Pancreas (tissue), 10 donors: Measurements from ENCODE around the gene SEC31A. TPM values are rescaled to one million over a fixed set of nuclear protein-coding genes. Genes with fewer than 3 reads are reported as not detected.

Experiments
- ATAC-seq, 4 donors: fragments of 200-7000 bp; cut with Tn5 transposase; one replicate each; pipeline versions ENCODE4 v1.8.0 to v1.9.1; 2020; ENCODE audit warnings: mild to moderate bottlenecking in 4 of 4, moderate library complexity in 4 of 4
- DNase-seq, 6 donors: peaks; one replicate each; pipeline ENCODE4 v3.0.0-alpha.2; 2020
- FAIRE-seq: peaks from 2 replicates; lab custom pipeline; 2012; peaks lifted over from hg19 to GRCh38; lab: Jason Lieb, UNC
- H3K27ac ChIP-seq, 4 donors: fragments of 200-600 bp; sonication (generic); 1 replicate in 3 of 4; 2 replicates in 1 of 4; pipeline versions ENCODE4 v1.5.0 to v1.8.0; 2020
- H3K27me3 ChIP-seq, 4 donors: fragments of 200-600 bp; one replicate each; pipeline ENCODE4 v1.8.0; 2021
- H3K36me3 ChIP-seq, 3 donors: fragments of 200-600 bp; sonication (generic) in 1 of 3; one replicate each; pipeline versions ENCODE4 v1.5.0 to v1.8.0; 2020 to 2021
- H3K4me1 ChIP-seq, 3 donors: fragments of 200-600 bp; one replicate each; pipeline ENCODE4 v1.8.0; 2021
- H3K4me3 ChIP-seq, 4 donors: fragments of 200-600 bp; sonication (generic) in 2 of 4; one replicate each; pipeline versions ENCODE4 v1.5.0 to v1.8.0; 2020 to 2021
- H3K9me3 ChIP-seq, 4 donors: fragments of 200-600 bp; one replicate each; pipeline ENCODE4 v1.8.0; 2021
- WGBS, 2 donors: extraction: QIAGEN DNeasy Blood & Tissue Kit; methylation state at CpG; one replicate each; pipeline ENCODE4 v1.1.7; 2013; 5-methylcytosine and 5-hydroxymethylcytosine counted together
- intact Hi-C, 3 donors: fragments of 100-400 bp; cut with DNase I; formaldehyde crosslinking; loops; one replicate each; pipeline versions ENCODE4 v1.11.1 to v1.14.2; 2022
- polyA plus RNA-seq, 2 donors: library from polyadenylated mRNA; stranded (reverse); fragments of 200-250 nt; gene quantifications; one replicate each; pipeline ENCODE4 v1.2.3, GENCODE V29; 2013
- total RNA-seq, 6 donors: library from RNA; stranded (reverse); fragmentation: NEBNext Ultra II Directional in 4 of 6; extraction: Animal tissue kit (Norgen Biotek cat#: 25700) in 4 of 6; gene quantifications; one replicate each; pipeline versions ENCODE4 v1.2.1 to v1.2.4, GENCODE V29; 2021 to 2023
- TF ChIP-seq, protein P1 (sequence below), 4 donors: fragments of 200-600 bp; sonication (generic) in 3 of 4; IDR thresholded peaks; one replicate each; pipeline versions ENCODE4 v1.5.0 to v1.8.0; 2021; ENCODE audit warnings: antibody characterized with exemption in 4 of 4
- donor health status: healthy with polysubstance abuse.
- donor health status: DM: no; HTN: no; CAD: no; lungs with moderate emphysema.
- donor health status: DM: no; HTN: no; CAD: no.
- donor health status: control.
- donor health status: control.
- donor health status: Bipolar disorder and iron deficiency.
- donor health status: DM: yes; HTN: yes; CAD: no.
- donor health status: DM: no; HTN: no; CAD: no.
- donor health status: DM: no; HTN: no; CAD: no.
- donor health status: DM: yes; HTN: yes; CAD: no.

The SEC31A gene
- total and polyA plus RNA-seq, 8 donors, result 123 to 205 (median 169) TPM

DNA sequence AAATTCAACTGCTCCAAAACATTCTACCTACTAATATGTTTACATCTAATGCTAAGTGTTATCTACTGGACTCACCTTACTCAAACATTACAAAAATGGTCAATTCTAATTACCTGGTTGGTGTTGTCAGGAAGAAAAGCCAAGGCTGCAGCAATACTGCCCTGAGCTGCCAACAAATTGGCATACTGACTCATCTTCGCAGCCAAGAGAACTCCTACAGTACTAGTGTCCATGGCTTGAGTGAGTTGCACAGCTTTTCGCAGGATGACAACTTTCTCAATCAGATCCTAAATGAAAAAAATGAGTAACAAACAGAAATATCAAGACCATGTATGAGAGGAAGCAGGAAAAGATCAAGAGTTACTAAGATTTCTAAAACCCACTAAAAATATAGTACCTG is 39.6 kb downstream of the SEC31A start:
- Histone ChIP-seq H3K27ac (no peak overlapping the region), H3K36me3 (peaks cover 17 to 78% (median 48%) of the 10 kb centered on the region in 3 donors), H3K9me3 (no peaks in the 10 kb centered on the region), H3K4me3 (no peak overlapping the region), H3K4me1 (no peaks in the 10 kb centered on the region), H3K27me3 (no peaks in the 10 kb centered on the region)
- intact Hi-C loops, result no loop called here
- DNase-seq (no peak), ATAC-seq (peak in 1 of 4 donors; percentile 28), FAIRE-seq (no peak)
- 79 to 81% methylated on average over 2 of the region's 2 CpGs for WGBS, 2 donors
- TF ChIP-seq, protein P1, sequence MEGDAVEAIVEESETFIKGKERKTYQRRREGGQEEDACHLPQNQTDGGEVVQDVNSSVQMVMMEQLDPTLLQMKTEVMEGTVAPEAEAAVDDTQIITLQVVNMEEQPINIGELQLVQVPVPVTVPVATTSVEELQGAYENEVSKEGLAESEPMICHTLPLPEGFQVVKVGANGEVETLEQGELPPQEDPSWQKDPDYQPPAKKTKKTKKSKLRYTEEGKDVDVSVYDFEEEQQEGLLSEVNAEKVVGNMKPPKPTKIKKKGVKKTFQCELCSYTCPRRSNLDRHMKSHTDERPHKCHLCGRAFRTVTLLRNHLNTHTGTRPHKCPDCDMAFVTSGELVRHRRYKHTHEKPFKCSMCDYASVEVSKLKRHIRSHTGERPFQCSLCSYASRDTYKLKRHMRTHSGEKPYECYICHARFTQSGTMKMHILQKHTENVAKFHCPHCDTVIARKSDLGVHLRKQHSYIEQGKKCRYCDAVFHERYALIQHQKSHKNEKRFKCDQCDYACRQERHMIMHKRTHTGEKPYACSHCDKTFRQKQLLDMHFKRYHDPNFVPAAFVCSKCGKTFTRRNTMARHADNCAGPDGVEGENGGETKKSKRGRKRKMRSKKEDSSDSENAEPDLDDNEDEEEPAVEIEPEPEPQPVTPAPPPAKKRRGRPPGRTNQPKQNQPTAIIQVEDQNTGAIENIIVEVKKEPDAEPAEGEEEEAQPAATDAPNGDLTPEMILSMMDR (IDR thresholded peaks at IDR 0.05), result no peak

- peaks cover 17 to 73% (median 46%) of the 10 kb centered on the region in 3 donors for H3K36me3 ChIP-seq
- intact Hi-C loops, result no loop called here
Observed at GRCh38 chr4:82850684-82851083, 40.3 kb downstream of the SEC31A start.

GRCh38 chr4:82848706-82849105 is 42.2 kb downstream of the SEC31A start:
- intact Hi-C loops, result no loop called here
- FAIRE-seq (no peak), DNase-seq (no peak), ATAC-seq (no peak)
- Histone ChIP-seq H3K27me3 (no peaks in the 10 kb centered on the region), H3K36me3 (peaks cover 17 to 67% (median 39%) of the 10 kb centered on the region in 3 donors), H3K4me3 (no peak overlapping the region), H3K9me3 (no peaks in the 10 kb centered on the region), H3K27ac (no peak overlapping the region), H3K4me1 (no peaks in the 10 kb centered on the region)
- TF ChIP-seq, protein P1 (IDR thresholded peaks at IDR 0.05), result no peak
- 83 to 86% methylated on average over 3 of the region's 3 CpGs for WGBS, 2 donors

More at GRCh38 chr4:82850684-82851083, 40.3 kb downstream of the SEC31A start:
- FAIRE-seq (no peak), DNase-seq (no peak), ATAC-seq (no peak)
- Histone ChIP-seq H3K27ac (no peak overlapping the region), H3K27me3 (no peaks in the 10 kb centered on the region), H3K4me1 (no peaks in the 10 kb centered on the region), H3K4me3 (no peak overlapping the region), H3K9me3 (no peaks in the 10 kb centered on the region)
- TF ChIP-seq, protein P1 (IDR thresholded peaks at IDR 0.05), result no peak

- intact Hi-C loops, result no loop called here
- peak in 1 of 4 donors; percentile 40 for ATAC-seq
- no peaks in the 10 kb centered on the region for H3K9me3 ChIP-seq
- peaks cover 5 to 9% (median 7%) of the 10 kb centered on the region in 3 donors for H3K4me1 ChIP-seq
- FAIRE-seq, result no peak
- no peak for DNase-seq
- no peak overlapping the region for H3K27ac ChIP-seq
- H3K4me3 ChIP-seq, result no peak overlapping the region
- H3K27me3 ChIP-seq, result no peaks in the 10 kb centered on the region
- H3K36me3 ChIP-seq, result peaks cover 3 to 75% (median 26%) of the 10 kb centered on the region in 3 donors
- TF ChIP-seq, protein P1 (IDR thresholded peaks at IDR 0.05), result no peak
Observed at GRCh38 chr4:82842593-82842992, 48.4 kb downstream of the SEC31A start.

- FAIRE-seq (no peak), ATAC-seq (peak; percentile 38 to 72 (median 60)), DNase-seq (no peak)
- no peak overlapping the region for H3K27ac ChIP-seq
- H3K36me3 ChIP-seq, result peaks cover 0 to 72% (median 41%) of the 10 kb centered on the region in 3 donors
- peaks cover 5 to 9% (median 7%) of the 10 kb centered on the region in 3 donors for H3K4me1 ChIP-seq
- no peak overlapping the region for H3K4me3 ChIP-seq
- H3K9me3 ChIP-seq, result no peaks in the 10 kb centered on the region
- 42 to 48% methylated on average over 1 of the region's 1 CpG for WGBS, 2 donors
- TF ChIP-seq, protein P1 (IDR thresholded peaks at IDR 0.05), result no peak
- no peaks in the 10 kb centered on the region for H3K27me3 ChIP-seq
- intact Hi-C loops, result loop anchor here in 1 of 3 donors (10.0 kb wide), 1 partner anchor 45 kb away; no protein-coding TSS in a partner anchor
Observed at GRCh38 chr4:82839624-82840023, 51.3 kb downstream of the SEC31A start.
